DOHH2 (cell line): ENCODE measurements around the gene SHC3.

Experiments used
- EZH2phosphoT487 ChIP-seq: fragments of 200-600 bp; sonication (generic); IDR thresholded peaks from 2 replicates; pipeline ENCODE4 v1.6.1; 2017; ENCODE audit warnings: borderline replicate concordance, mild to moderate bottlenecking, antibody characterized with exemption, low read length, moderate library complexity, mixed read lengths
- TF ChIP-seq, protein P1 (sequence below): fragments of 200-600 bp; sonication (generic); IDR thresholded peaks from one replicate; pipeline ENCODE4 v1.5.1; 2014; ENCODE audit warnings: antibody characterized with exemption, mild to moderate bottlenecking, low read depth, low read length; ENCODE audit not compliant: poor library complexity, severe bottlenecking

- TF ChIP-seq, protein P1, sequence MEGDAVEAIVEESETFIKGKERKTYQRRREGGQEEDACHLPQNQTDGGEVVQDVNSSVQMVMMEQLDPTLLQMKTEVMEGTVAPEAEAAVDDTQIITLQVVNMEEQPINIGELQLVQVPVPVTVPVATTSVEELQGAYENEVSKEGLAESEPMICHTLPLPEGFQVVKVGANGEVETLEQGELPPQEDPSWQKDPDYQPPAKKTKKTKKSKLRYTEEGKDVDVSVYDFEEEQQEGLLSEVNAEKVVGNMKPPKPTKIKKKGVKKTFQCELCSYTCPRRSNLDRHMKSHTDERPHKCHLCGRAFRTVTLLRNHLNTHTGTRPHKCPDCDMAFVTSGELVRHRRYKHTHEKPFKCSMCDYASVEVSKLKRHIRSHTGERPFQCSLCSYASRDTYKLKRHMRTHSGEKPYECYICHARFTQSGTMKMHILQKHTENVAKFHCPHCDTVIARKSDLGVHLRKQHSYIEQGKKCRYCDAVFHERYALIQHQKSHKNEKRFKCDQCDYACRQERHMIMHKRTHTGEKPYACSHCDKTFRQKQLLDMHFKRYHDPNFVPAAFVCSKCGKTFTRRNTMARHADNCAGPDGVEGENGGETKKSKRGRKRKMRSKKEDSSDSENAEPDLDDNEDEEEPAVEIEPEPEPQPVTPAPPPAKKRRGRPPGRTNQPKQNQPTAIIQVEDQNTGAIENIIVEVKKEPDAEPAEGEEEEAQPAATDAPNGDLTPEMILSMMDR: no peak
- no peak for TF ChIP-seq EZH2phosphoT487
Observed at GRCh38 chr9:89020754-89021153, 157.9 kb downstream of the SHC3 start.
